PFSK-1 (cell line): ENCODE measurements around the gene MLPH.

Experiments used
- POLR2AphosphoS5 ChIP-seq: IDR thresholded peaks from 2 replicates; pipeline ENCODE4 v1.6.1; 2012; ENCODE audit warnings: low read depth, mild to moderate bottlenecking, control low read depth, low read length, moderate library complexity
- SIN3A ChIP-seq: IDR thresholded peaks from 2 replicates; pipeline ENCODE4 v1.6.1; 2012; ENCODE audit warnings: mild to moderate bottlenecking, low read length, moderate library complexity, borderline replicate concordance; ENCODE audit not compliant: insufficient read depth
- TAF1 ChIP-seq: IDR thresholded peaks from 2 replicates; pipeline ENCODE4 v1.6.1; 2012; ENCODE audit warnings: low read length, control low read depth, borderline replicate concordance; ENCODE audit not compliant: insufficient read depth
- TF ChIP-seq, protein P1 (sequence below), 2 experiments: IDR thresholded peaks; 2 replicates each; pipeline versions ENCODE4 v1.6.1 to v1.8.0; 2011 to 2012; ENCODE audit warnings: low read depth in 2 of 2, low read length in 2 of 2, control low read depth in 1 of 2, inconsistent platforms in 1 of 2, mild to moderate bottlenecking in 1 of 2, moderate library complexity in 1 of 2; ENCODE audit not compliant: insufficient read depth in 1 of 2

DNA sequence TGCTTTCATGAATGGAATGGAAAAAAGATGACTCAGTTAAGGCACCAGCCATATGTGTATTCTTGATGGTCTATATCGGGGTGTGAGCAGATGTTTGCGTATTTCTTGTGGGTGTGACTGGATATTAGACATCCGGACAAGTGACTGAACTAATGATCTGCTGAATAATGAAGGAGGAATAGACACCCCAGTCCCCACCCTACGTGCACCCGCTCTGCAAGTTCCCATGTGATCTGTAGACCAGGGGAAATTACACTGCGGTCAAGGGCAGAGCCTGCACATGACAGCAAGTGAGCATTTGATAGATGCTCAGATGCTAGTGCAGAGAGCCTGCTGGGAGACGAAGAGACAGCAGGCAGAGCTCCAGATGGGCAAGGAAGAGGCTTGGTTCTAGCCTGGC, 66.9 kb downstream of the MLPH start:
- no peak for TF ChIP-seq TAF1
- TF ChIP-seq, protein P1, sequence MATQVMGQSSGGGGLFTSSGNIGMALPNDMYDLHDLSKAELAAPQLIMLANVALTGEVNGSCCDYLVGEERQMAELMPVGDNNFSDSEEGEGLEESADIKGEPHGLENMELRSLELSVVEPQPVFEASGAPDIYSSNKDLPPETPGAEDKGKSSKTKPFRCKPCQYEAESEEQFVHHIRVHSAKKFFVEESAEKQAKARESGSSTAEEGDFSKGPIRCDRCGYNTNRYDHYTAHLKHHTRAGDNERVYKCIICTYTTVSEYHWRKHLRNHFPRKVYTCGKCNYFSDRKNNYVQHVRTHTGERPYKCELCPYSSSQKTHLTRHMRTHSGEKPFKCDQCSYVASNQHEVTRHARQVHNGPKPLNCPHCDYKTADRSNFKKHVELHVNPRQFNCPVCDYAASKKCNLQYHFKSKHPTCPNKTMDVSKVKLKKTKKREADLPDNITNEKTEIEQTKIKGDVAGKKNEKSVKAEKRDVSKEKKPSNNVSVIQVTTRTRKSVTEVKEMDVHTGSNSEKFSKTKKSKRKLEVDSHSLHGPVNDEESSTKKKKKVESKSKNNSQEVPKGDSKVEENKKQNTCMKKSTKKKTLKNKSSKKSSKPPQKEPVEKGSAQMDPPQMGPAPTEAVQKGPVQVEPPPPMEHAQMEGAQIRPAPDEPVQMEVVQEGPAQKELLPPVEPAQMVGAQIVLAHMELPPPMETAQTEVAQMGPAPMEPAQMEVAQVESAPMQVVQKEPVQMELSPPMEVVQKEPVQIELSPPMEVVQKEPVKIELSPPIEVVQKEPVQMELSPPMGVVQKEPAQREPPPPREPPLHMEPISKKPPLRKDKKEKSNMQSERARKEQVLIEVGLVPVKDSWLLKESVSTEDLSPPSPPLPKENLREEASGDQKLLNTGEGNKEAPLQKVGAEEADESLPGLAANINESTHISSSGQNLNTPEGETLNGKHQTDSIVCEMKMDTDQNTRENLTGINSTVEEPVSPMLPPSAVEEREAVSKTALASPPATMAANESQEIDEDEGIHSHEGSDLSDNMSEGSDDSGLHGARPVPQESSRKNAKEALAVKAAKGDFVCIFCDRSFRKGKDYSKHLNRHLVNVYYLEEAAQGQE (IDR thresholded peaks at IDR 0.05; ENCODE audit: insufficient read depth in 1 of 2, low read depth in 2 of 2, low read length in 2 of 2) = no peak
- no peak for TF ChIP-seq POLR2AphosphoS5
- TF ChIP-seq SIN3A = no peak
